Subcutaneous adipose tissue (tissue), 4 donors: ENCODE results near the gene PPM1D. TPM values are rescaled to one million over a fixed set of nuclear protein-coding genes. Genes with fewer than 3 reads are reported as not detected.

Experiments used
- CTCF ChIP-seq: fragments of 450-650 bp; IDR thresholded peaks from one replicate; pipeline ENCODE4 v1.5.1; 2016; ENCODE audit warnings: low read depth, mild to moderate bottlenecking, control low read depth, antibody characterized with exemption, moderate library complexity
- total RNA-seq, 4 donors: library from RNA; depleted of rRNA; stranded (reverse); fragments of >200 nt; gene quantifications; one replicate each; pipeline ENCODE4 v1.1.0, GENCODE V29; 2016

Gene PPM1D
- total RNA-seq, 4 donors from 2014 or later = 12.2 to 16.1 (median 15.4) TPM

GRCh38 chr17:60618854-60619526 is 19.0 kb downstream of the PPM1D start:
- peak; percentile 94 for TF ChIP-seq CTCF

GRCh38 chr17:60622961-60623360 is 23.0 kb downstream of the PPM1D start:
- no peak for TF ChIP-seq CTCF

- TF ChIP-seq CTCF = no peak
Observed at GRCh38 chr17:60623415-60623814, 23.4 kb downstream of the PPM1D start.

GRCh38 chr17:60627124-60627523 is 27.1 kb downstream of the PPM1D start:
- no peak for TF ChIP-seq CTCF

- TF ChIP-seq CTCF = no peak
Observed at GRCh38 chr17:60628252-60628889, 28.4 kb downstream of the PPM1D start.

- no peak for TF ChIP-seq CTCF
Observed at GRCh38 chr17:60629120-60629519, 29.1 kb downstream of the PPM1D start.

- TF ChIP-seq CTCF = no peak
Observed at GRCh38 chr17:60630352-60630751, 30.4 kb downstream of the PPM1D start.
